ENCODE results near the gene DGLUCY. TPM values are rescaled to one million over a fixed set of nuclear protein-coding genes. Genes with fewer than 3 reads are reported as not detected.

DGLUCY gene
- total RNA-seq, 5 donors from 2014 or later (not counting 1 experiment from before 2014, with no cell fraction given), result 69.8 to 144 (median 99.8) TPM

DNA sequence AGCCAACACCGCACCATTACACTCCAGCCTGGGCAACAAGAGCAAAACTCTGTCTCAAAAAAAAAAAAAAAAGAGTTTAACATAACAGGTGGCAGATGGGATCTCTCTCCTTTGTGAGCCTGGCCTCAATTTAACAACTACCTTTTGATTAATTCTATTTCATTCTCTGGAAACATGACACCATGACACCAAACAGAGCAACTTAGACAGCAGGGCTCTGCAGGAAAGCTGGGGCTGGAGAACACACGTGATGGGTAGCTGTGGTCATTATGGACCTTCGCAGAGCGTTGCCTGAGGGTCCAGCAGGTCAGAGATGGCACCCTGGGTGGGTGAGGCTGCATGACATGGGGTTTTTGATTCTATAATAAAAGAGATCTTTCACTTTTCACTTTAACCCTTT is 1.7 kb upstream of the DGLUCY start:
- no CpG with 5 or more reads among the region's 4 CpGs for WGBS (ENCODE audit: insufficient coverage)
- Mint-ChIP-seq H3K4me1 (peaks cover 76 to 78% (median 76%) of the 10 kb centered on the region in 3 donors), H3K27me3 (no peaks in the 10 kb centered on the region), H3K27ac (peak overlapping the region; percentile 79), H3K36me3 (peaks cover 4% of the 10 kb centered on the region), H3K9me3 (no peaks in the 10 kb centered on the region), H3K4me3 (peak overlapping the region in 2 of 3 donors; percentile 34 to 52)
- ChIA-PET CTCF (no interaction called here), POLR2A (interaction anchor here in 1 of 2 donors (0.5 to 0.7 kb wide), 2 partner anchors 20 to 460 kb away, joined by 3 to 4 read pairs; no protein-coding TSS in a partner anchor)
- Histone ChIP-seq H3K9me3 (no peaks in the 10 kb centered on the region), H3K4me3 (ENCODE audit: control insufficient read depth in 1 of 2, extremely low read depth in 1 of 2, low read length in 1 of 2) (no peak overlapping the region), H3K4me1 (ENCODE audit: control insufficient read depth in 1 of 2, extremely low read depth in 1 of 2, insufficient read depth in 2 of 2, low read length in 2 of 2) (peaks cover 31 to 61% of the 10 kb centered on the region in 2 experiments), H3K36me3 (ENCODE audit: control insufficient read depth in 2 of 2, extremely low read depth in 1 of 2, insufficient read depth in 1 of 2, low read length in 1 of 2) (peaks cover 0 to 2% of the 10 kb centered on the region in 2 donors), H3K27me3 (replicated peaks in 1 of 2; ENCODE audit: control insufficient read depth in 2 of 2, extremely low read depth in 1 of 2, insufficient read depth in 2 of 2, low read length in 1 of 2) (no peaks in the 10 kb centered on the region), H3K27ac (ENCODE audit: low read length) (no peak overlapping the region)
- DNase-seq (no peak), ATAC-seq (replicated peaks in 1 of 4) (no peak)

DNA sequence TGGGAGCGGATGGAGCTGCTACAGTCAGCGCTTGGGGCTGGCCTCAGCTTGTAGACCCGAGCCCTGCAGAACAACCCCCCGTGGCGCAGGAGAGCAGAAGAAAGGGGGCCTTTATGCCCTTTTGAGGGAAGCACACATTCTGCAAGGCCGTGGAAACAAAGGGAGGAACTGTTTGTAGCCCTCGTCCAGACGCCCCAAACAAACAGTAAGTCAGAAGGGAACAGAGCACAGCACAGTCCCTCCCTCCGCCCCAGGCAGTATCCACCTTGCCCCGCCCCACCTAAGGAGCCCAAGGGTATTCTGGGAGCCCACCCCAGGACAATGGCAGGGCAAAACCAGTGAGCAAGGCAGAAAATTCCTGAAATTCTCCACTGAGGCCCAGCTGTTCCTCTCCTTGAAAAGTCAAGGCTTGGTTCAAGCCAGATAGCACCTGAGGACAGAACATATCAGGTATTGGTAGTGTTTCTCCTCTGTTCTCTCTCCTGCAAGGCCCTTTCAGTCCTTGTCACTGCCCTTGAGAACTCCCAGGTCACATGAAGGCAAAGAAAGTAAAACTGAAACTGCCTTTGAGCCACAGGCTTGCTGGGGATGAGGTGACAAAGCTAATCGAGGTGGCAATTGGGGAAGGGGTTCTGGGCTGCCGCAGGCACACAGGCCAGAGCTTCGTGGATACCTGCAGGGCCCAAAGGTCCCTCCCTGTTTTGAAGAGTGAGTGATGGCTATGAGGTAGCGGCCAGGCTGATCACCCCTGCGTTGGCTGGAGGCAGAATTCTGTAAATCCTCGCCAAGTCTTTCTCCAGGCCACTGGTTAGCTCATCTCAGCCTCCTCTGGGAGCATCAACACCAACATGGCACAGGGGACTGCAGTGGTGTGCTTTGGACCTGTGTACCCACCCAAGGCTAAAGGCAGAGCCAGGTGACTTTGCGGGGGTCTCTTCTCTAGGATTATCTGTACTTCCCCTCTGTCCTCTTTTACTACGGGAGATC is 499 bp downstream of the DGLUCY start:
- DNase-seq (peak; percentile 21 to 83 (median 44)), ATAC-seq (replicated peaks in 1 of 4) (peak; percentile 80 to 82 (median 81))
- peaks cover 76 to 78% (median 77%) of the 10 kb centered on the region in 3 donors for H3K4me1 Mint-ChIP-seq
- H3K4me3 ChIP-seq (ENCODE audit: control insufficient read depth in 1 of 2, extremely low read depth in 1 of 2, low read length in 1 of 2), result peak overlapping the region; percentile 76 to 96
- peak overlapping the region; percentile 86 to 97 (median 86) for H3K4me3 Mint-ChIP-seq
- no peaks in the 10 kb centered on the region for H3K27me3 Mint-ChIP-seq
- H3K36me3 Mint-ChIP-seq, result peaks cover 20% of the 10 kb centered on the region
- ChIA-PET CTCF (interaction anchor here (0.5 to 2.7 kb wide), 7 partner anchors 8 to 212 kb away, joined by 3 to 17 read pairs (median 5); partner anchors contain the start of gene RPS6KA5 (in 1 of the 2)), POLR2A (interaction anchor here (0.6 to 2.1 kb wide), 9 partner anchors 47 to 133 kb away, joined by 3 to 6 read pairs (median 3); partner anchors contain the start of gene RPS6KA5 (in 2 of the 2))
- H3K27ac ChIP-seq (ENCODE audit: low read length), result peak overlapping the region; percentile 94
- WGBS (ENCODE audit: insufficient coverage), result 0% methylated on average over 14 of the region's 18 CpGs
- peaks cover 22 to 61% of the 10 kb centered on the region in 2 experiments for H3K4me1 ChIP-seq (ENCODE audit: control insufficient read depth in 1 of 2, extremely low read depth in 1 of 2, insufficient read depth in 2 of 2, low read length in 2 of 2)
- H3K27me3 ChIP-seq (replicated peaks in 1 of 2; ENCODE audit: control insufficient read depth in 2 of 2, extremely low read depth in 1 of 2, insufficient read depth in 2 of 2, low read length in 1 of 2), result no peaks in the 10 kb centered on the region
- H3K9me3 Mint-ChIP-seq, result peaks cover 0 to 5% (median 0%) of the 10 kb centered on the region in 3 donors
- no peaks in the 10 kb centered on the region for H3K9me3 ChIP-seq
- peaks cover 0 to 13% of the 10 kb centered on the region in 2 donors for H3K36me3 ChIP-seq (ENCODE audit: control insufficient read depth in 2 of 2, extremely low read depth in 1 of 2, insufficient read depth in 1 of 2, low read length in 1 of 2)
- peak overlapping the region; percentile 92 to 94 for H3K27ac Mint-ChIP-seq

DNA sequence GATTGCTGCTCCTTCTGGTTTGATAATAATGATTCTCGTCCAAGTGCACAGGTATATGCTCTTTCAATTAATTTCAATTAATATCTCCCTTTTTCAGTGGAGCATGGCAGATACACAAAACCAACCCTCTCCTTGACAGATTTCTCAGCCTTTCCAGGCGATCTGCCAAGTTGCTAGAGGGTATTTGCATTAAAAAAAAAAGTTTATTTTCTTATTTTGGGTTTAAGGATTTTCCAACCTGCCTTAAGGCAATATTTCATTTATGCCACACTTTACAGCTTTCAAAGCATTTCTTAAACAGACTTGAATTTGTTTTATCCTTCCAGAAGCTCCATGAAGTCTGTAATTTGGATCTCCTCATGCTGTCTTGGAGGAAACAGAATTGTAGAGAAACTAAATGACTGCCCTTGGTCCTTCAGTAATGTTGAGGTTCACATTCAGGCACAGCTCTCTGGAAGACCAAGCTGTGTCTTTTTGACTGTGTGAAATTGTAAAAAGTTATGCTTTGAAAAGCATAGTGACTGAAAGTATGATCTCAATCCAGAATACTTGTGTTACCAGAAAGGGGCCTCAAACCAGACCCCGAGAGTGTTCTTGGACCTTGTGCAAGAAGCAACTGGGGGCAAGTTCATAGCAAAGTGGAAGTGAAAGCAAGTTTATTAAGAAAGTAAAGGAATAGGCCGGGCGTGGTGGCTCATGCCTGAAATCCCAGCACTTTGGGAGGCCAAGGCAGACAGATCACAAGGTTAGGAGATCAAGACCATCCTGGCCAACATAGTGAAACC is 2.3 kb downstream of the DGLUCY start:
- peaks cover 34% of the 10 kb centered on the region for H3K36me3 Mint-ChIP-seq
- POLR2A ChIA-PET, result interaction anchor here (1.5 to 2.1 kb wide), 2 partner anchors 51 to 56 kb away, joined by 4 to 6 read pairs; partner anchors contain the start of gene RPS6KA5 (in 1 of the 2)

DNA sequence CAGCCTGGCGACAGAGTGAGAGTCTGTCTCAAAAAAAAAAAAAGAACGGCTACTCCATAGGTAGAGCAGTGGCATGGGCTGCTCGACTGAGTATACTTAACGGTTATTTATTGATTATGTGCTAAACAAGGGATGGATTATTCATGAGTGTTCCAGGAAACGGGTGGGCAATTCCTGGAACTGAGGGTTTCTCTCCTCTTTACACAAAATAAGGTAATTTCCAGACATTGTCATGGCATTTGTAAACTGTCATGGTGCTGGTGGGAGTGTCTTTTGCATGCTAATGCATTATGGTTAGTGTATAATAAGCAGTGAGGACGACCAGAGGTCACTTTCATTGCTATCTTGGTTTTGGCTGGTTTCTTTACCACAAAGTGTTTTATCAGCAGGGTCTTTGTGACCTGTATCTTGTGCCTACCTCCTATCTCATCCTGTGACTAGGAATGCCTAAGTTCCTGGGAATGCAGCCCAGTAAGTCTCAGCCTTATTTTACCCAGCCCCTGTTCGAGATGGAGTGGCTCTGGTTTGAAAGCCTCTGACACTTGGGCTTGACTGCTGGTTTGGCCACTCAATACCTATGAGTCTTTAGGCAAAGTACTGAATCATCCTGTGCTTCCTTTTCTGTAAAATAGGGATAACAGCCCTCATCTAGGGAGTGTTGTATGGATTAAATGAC is 3.2 kb downstream of the DGLUCY start:
- no peaks in the 10 kb centered on the region for H3K9me3 ChIP-seq
- Mint-ChIP-seq H3K36me3 (peaks cover 35% of the 10 kb centered on the region), H3K27me3 (no peaks in the 10 kb centered on the region), H3K9me3 (peaks cover 0 to 5% (median 0%) of the 10 kb centered on the region in 3 donors), H3K4me3 (peak overlapping the region; percentile 86 to 97 (median 86)), H3K4me1 (peaks cover 82 to 93% (median 84%) of the 10 kb centered on the region in 3 donors), H3K27ac (peak overlapping the region; percentile 92 to 94)
- WGBS (ENCODE audit: insufficient coverage), result no CpG with 5 or more reads among the region's 7 CpGs
- DNase-seq, result peak in 1 of 35 experiments; percentile 16
- no peak for ATAC-seq (replicated peaks in 1 of 4)
- H3K36me3 ChIP-seq (ENCODE audit: control insufficient read depth in 2 of 2, extremely low read depth in 1 of 2, insufficient read depth in 1 of 2, low read length in 1 of 2), result peaks cover 0 to 27% of the 10 kb centered on the region in 2 donors
- H3K4me3 ChIP-seq (ENCODE audit: control insufficient read depth in 1 of 2, extremely low read depth in 1 of 2, low read length in 1 of 2), result peak overlapping the region in 1 of 2 donors; percentile 76
- no peaks in the 10 kb centered on the region for H3K27me3 ChIP-seq (replicated peaks in 1 of 2; ENCODE audit: control insufficient read depth in 2 of 2, extremely low read depth in 1 of 2, insufficient read depth in 2 of 2, low read length in 1 of 2)
- peak overlapping the region; percentile 94 for H3K27ac ChIP-seq (ENCODE audit: low read length)
- H3K4me1 ChIP-seq (ENCODE audit: control insufficient read depth in 1 of 2, extremely low read depth in 1 of 2, insufficient read depth in 2 of 2, low read length in 2 of 2), result peaks cover 15 to 72% of the 10 kb centered on the region in 2 experiments
- ChIA-PET POLR2A (no interaction called here), CTCF (interaction anchor here (0.6 to 1.1 kb wide), 5 partner anchors 20 to 1730 kb away, joined by 4 to 5 read pairs (median 4); no protein-coding TSS in a partner anchor)

More for the DNA sequence above, 2.3 kb downstream of the DGLUCY start:
- Histone ChIP-seq H3K27me3 (replicated peaks in 1 of 2; ENCODE audit: control insufficient read depth in 2 of 2, extremely low read depth in 1 of 2, insufficient read depth in 2 of 2, low read length in 1 of 2) (no peaks in the 10 kb centered on the region), H3K9me3 (no peaks in the 10 kb centered on the region), H3K27ac (ENCODE audit: low read length) (peak overlapping the region; percentile 94), H3K4me3 (ENCODE audit: control insufficient read depth in 1 of 2, extremely low read depth in 1 of 2, low read length in 1 of 2) (peak overlapping the region in 1 of 2 donors; percentile 76), H3K4me1 (ENCODE audit: control insufficient read depth in 1 of 2, extremely low read depth in 1 of 2, insufficient read depth in 2 of 2, low read length in 2 of 2) (peaks cover 15 to 69% of the 10 kb centered on the region in 2 experiments), H3K36me3 (ENCODE audit: control insufficient read depth in 2 of 2, extremely low read depth in 1 of 2, insufficient read depth in 1 of 2, low read length in 1 of 2) (peaks cover 0 to 27% of the 10 kb centered on the region in 2 donors)
- CTCF ChIA-PET, result interaction anchor here (0.6 to 2.2 kb wide), 5 partner anchors 19 to 1731 kb away, joined by 3 to 11 read pairs (median 4); no protein-coding TSS in a partner anchor
- Mint-ChIP-seq H3K4me3 (peak overlapping the region; percentile 86 to 97 (median 86)), H3K27me3 (no peaks in the 10 kb centered on the region), H3K27ac (peak overlapping the region; percentile 92 to 94), H3K4me1 (peaks cover 78 to 86% (median 79%) of the 10 kb centered on the region in 3 donors), H3K9me3 (peaks cover 0 to 5% (median 0%) of the 10 kb centered on the region in 3 donors)
- ATAC-seq (replicated peaks in 1 of 4) (no peak), DNase-seq (peak in 1 of 35 experiments; percentile 24)
- 33% methylated on average over 1 of the region's 5 CpGs for WGBS (ENCODE audit: insufficient coverage)

DNA sequence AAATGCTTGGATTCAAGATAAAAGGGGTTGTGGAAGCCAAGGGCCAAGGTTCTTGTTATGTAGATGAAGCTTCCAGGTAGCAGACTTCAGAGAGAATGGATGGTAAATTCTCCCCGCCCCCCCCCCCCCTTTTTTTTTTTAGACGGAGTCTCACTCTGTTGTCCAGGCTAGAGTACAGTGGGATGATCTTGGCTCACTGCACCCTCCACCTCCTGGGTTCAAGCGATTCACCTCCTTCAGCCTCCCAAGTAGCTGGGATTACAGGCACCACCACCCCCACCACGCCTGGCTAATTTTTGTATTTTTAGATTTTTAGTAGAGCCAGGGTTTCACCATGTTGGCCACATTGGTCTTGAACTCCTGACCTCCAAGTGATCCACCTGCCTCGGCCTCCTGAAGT is 4.1 kb downstream of the DGLUCY start:
- H3K9me3 Mint-ChIP-seq, result peaks cover 0 to 5% (median 0%) of the 10 kb centered on the region in 3 donors
- H3K36me3 ChIP-seq (ENCODE audit: control insufficient read depth in 2 of 2, extremely low read depth in 1 of 2, insufficient read depth in 1 of 2, low read length in 1 of 2), result peaks cover 0 to 27% of the 10 kb centered on the region in 2 donors
- H3K9me3 ChIP-seq, result no peaks in the 10 kb centered on the region
- WGBS (ENCODE audit: insufficient coverage), result no CpG with 5 or more reads among the region's 5 CpGs
- no peak overlapping the region for H3K4me3 ChIP-seq (ENCODE audit: control insufficient read depth in 1 of 2, extremely low read depth in 1 of 2, low read length in 1 of 2)
- H3K27ac ChIP-seq (ENCODE audit: low read length), result peak overlapping the region; percentile 94
- H3K4me1 ChIP-seq (ENCODE audit: control insufficient read depth in 1 of 2, extremely low read depth in 1 of 2, insufficient read depth in 2 of 2, low read length in 2 of 2), result peaks cover 15 to 71% of the 10 kb centered on the region in 2 experiments
- peaks cover 35% of the 10 kb centered on the region for H3K36me3 Mint-ChIP-seq
- peak overlapping the region in 1 of 3 donors; percentile 97 for H3K4me3 Mint-ChIP-seq
- ATAC-seq (replicated peaks in 1 of 4) (no peak), DNase-seq (no peak)
- H3K27ac Mint-ChIP-seq, result peak overlapping the region; percentile 89 to 92
- CTCF ChIA-PET, result interaction anchor here (0.6 to 1.1 kb wide), 3 partner anchors 50 to 215 kb away, joined by 3 to 5 read pairs (median 4); no protein-coding TSS in a partner anchor
- POLR2A ChIA-PET, result interaction anchor here in 1 of 2 donors (0.6 kb wide), 2 partner anchors 87 to 126 kb away, joined by 4 to 11 read pairs; no protein-coding TSS in a partner anchor
- peaks cover 79 to 87% (median 81%) of the 10 kb centered on the region in 3 donors for H3K4me1 Mint-ChIP-seq
- no peaks in the 10 kb centered on the region for H3K27me3 Mint-ChIP-seq
- H3K27me3 ChIP-seq (replicated peaks in 1 of 2; ENCODE audit: control insufficient read depth in 2 of 2, extremely low read depth in 1 of 2, insufficient read depth in 2 of 2, low read length in 1 of 2), result no peaks in the 10 kb centered on the region

Measured in T-cell (primary cell).